Germinal center (tissue), 1 donor: ENCODE data around the gene ESRP2.
A peak's percentile ranks its signal among the peaks of the same experiment; 100 is the strongest.

ENCODE experiments used
- DNase-seq: peaks from one replicate; pipeline ENCODE4 v3.0.0; 2012; ENCODE audit warnings: mixed read lengths, low spot score

ESRP2 gene

GRCh38 chr16:68237243-68238028, 1.5 kb upstream of the ESRP2 start:
- DNase-seq, result peak; percentile 93

DNA sequence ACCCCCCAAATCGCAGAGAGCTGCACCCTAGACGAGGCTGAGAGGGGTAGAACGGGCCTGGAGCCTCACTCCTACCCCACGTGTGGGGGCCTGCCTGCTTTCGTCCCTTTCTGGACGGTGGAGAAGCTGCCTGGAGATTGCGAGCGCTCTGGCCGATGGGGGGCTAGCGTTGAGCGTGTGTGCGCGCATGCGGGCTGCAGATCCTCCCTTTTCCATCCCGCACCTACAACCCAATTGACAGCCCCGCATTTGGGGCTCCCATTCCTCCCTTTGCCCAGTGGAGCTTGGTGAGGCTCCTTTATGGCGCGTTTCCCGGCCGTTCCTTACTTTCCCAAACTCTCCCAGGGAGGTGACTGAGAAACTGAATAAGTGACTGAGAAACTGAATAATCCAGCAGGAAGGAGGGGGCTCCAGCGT, 907 bp upstream of the ESRP2 start:
- DNase-seq, result peak; percentile 50

DNA sequence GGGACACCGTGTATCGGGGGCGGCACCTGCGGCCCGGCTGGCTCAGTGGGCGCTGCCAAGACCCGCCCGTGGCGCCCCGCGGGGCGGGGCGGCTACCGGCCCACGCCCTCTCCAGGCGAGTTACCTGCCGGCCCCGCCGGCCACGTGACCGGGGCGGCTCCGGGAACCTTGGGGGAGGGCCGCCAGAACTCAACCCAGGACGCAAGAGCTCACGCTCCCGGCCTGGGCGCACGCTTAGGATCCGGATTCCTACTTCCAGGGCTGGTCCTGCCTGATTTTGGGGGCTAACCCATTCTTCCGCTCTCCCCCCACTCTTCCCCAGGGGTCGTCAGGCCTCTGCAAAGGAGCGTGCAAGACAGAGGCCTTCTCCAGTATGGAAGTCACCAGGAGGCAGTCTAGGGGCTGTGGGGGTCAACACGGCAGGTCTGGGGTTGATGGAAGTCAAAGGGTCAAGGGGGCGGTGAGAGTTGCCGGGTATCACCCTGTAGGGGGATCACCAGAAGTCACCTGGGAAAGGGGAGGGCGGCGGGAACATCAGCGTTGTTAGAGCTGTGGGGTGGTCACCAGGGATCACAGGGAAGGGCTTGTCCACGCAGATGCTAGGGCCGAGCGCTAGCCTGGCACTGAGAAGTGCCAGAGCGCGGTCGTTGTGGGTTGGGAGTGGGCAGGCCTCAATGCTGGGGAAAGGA, 354 bp upstream of the ESRP2 start:
- peak; percentile 71 for DNase-seq

- DNase-seq, result no peak
Measured at GRCh38 chr16:68235108-68235886, 630 bp downstream of the ESRP2 start.

DNA sequence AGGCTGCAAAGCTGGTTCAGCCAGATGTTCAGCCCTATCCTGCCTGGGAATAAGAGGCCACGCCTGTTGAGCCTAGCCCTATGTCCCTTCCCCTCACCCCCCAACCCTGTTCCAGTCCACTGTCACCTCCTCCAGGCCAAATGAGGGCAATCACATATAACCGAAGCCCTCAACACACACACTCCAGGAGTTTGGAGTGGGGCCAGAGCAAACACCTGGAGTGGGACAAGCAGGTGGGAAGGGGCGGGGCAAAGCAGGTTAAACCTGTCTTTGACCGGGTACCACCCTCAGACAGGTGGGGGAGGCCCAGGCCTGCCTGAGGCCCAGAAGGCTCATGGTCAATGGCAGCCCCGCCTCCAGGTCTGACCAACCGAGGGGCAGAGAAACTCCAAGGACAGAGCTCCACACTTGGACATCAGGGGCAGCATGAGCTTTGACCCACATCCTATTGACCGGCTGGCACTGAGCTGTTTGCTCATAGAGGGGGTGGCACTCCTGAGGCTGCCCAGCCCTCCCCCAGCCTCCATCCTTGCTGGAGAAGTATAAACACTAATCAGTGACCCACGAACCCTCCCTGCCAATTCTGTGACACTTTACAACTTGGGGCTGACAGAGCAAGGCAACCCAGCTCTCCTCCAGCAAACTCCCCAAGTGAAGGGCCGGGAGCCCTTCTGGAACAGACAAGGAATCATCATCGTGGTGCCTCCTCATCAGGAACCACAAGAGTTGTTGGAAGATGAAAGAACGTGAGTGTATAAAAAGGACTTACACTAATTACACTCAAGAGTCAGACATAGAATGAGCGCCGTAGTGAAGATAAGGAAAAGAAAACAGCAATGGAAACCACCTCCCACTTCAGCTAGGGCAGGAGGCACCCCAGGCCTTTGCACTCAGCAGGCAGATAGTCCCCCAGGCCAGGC, 1.5 kb downstream of the ESRP2 start:
- DNase-seq, result no peak

DNA sequence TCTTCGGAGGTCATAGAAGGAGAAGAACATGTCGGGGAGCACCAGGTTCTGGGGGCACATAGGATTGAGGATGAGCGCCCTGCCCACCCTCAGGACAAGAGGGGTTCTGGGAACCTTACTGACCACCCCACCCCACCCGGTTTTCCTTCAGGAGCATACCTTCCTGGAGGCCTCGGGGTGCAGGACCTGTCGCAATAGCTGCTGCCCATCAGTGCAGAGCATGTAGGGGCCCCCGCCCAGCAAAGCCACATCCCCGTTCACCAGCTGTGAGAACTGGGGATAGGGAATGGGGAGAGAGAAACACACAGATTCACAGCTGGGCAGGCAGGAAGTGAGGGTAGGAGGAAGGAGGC, 2.1 kb downstream of the ESRP2 start:
- DNase-seq, result no peak

- no peak for DNase-seq
Measured at GRCh38 chr16:68233085-68233834, 2.7 kb downstream of the ESRP2 start.

DNA sequence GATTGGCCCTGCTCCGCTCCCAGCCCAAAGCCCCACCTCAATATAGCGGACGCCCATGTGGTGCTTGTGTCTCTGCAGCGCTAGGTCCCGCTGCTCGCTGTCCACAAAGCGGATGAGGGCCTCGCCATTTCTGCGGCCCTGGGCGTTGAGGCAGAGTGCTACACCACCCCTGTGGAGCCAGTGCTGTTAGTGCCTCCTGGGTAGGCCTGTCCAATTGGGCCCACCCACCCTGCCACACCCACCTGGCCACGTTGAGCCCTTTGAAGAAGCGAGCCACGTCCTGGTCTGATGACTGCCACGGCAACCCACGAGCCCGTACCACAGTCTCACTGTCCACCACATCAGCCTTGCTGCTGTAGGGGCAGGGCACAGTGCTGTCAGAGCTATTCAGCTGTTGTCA, 3.6 kb downstream of the ESRP2 start:
- no peak for DNase-seq

GRCh38 chr16:68231384-68232136, 4.4 kb downstream of the ESRP2 start:
- DNase-seq, result no peak

DNA sequence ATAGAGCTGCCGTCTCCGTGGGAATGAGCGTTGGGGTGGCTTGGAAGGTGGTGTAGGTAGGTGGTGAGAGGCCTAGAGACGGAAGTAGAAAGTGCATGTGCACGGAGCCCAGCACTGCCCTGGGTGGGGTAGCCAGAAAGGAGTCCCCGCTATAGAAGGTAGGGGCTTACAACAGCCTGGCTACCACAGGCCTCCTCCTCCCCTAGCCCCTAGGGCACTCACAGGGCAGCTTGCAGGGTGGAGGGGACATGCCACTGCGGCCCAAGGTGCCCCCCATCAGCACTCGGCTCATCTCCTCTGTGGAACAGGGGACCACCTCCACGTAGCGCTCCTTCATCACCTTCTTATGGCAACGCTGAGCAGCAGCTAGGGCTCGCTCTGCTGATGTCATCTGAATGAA, 5.0 kb downstream of the ESRP2 start:
- DNase-seq, result no peak

GRCh38 chr16:68230176-68230571, 5.8 kb downstream of the ESRP2 start:
- DNase-seq, result no peak

GRCh38 chr16:68229431-68230175, 6.3 kb downstream of the ESRP2 start:
- DNase-seq, result peak; percentile 70

DNA sequence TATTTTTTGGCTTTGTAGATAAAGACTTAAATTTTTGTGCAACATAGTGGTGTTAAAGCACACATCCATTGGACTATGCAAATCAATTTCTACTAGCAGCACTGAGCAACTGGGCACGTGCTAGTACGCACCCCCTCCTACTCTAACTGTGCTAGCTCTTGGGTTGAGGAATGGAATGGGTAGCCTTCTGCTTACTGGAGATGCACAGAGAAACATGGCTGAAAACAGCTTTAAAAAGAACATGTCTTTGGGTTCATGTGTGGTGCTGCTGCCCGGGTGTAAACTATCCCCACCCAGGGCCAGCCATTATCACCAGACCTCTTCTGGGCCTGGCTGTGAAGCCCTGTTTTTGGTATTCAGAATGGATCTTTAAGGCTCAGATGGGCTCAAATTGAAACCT, 7.3 kb downstream of the ESRP2 start:
- DNase-seq, result peak; percentile 2

- DNase-seq, result peak; percentile 3
Measured at GRCh38 chr16:68227850-68228553, 7.9 kb downstream of the ESRP2 start.

GRCh38 chr16:68227183-68227793, 8.6 kb downstream of the ESRP2 start:
- peak; percentile 11 for DNase-seq

GRCh38 chr16:68226116-68226515, 9.8 kb downstream of the ESRP2 start:
- DNase-seq, result no peak

DNA sequence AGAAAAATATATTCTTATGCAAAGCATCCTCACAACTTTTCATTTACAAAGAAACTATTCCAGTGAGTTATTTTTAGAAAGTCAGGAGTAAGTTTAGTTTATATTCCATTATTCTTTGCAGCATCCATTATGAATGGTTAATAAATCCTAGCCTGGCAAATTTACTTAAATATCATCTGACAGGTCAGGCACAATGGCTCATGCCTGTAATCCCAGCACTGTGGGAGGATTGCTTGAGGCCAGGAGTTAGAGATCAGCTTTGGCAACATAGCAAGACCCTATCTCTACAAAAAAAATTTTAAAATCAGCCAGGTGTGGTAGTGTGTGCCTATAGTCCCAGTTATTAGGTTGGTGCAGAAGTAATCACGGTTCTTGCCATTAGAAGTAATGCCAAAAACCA, 12.9 kb downstream of the ESRP2 start:
- DNase-seq, result no peak

DNA sequence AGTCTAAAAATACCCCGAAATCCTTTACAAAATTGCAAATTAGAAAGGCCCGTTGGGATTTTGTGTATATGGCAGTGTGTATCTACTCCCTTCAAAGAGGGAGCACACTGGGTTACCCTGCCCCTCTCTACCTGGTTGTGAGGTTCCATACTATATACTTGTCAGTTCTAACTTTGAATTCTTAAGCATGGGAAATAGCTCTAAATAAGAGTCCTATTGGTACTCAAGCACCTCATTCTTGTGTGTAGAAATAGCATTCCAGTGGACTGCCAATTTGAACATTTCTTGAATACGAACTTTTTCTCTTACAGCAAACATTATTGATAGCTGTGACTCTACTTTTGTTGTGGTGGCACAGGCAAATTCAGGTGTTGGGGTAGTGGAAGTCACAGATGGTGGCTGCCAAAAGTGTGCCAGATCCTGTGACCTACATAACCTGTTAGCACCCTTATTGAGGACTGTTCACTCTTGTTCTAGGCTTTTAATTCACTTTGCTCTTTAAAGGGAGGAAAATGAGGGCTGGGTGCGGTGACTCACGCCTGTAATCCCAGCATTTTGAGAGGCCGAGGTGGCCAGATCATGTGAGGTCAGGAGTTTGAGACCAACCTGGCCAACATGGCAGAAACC, 16.1 kb downstream of the ESRP2 start:
- no peak for DNase-seq
